PC-9 (cell line): ENCODE data around the gene CNTN5.

Experiments
- CTCF ChIP-seq: fragments of 200-600 bp; sonication (generic); conservative IDR thresholded peaks from 2 replicates; pipeline ENCODE4 v1.6.1; 2017; ENCODE audit warnings: mixed run types, antibody characterized with exemption, mild to moderate bottlenecking, moderate library complexity
- EZH2 ChIP-seq: fragments of 200-600 bp; sonication (generic); IDR thresholded peaks from 2 replicates; pipeline ENCODE4 v1.8.0; 2017; ENCODE audit warnings: antibody characterized with exemption, low read depth

- TF ChIP-seq CTCF: no peak
- no peak for TF ChIP-seq EZH2
These were observed 254.8 kb downstream of the CNTN5 start for GRCh38 chr11:99275521-99275920.
